Nephron progenitor cell (in vitro differentiated cells): ENCODE measurements around the gene TPBGL.
A peak's percentile ranks its signal among the peaks of the same experiment; 100 is the strongest.
"Not testable (repeated sequence)": the region's sequence is repeated elsewhere in the genome, so short reads cannot be mapped to it uniquely, and the experiment has no call there.

Source experiments
- DNase-seq: peaks from one replicate; pipeline ENCODE4 v3.0.0; 2021
- H3K27ac Mint-ChIP-seq: 2 replicates; pipeline ENCODE4 v1.8.0; 2021; ENCODE audit warnings: mild to moderate bottlenecking, moderate library complexity, mixed read lengths
- H3K27me3 Mint-ChIP-seq: 2 replicates; pipeline ENCODE4 v1.8.0; 2021; ENCODE audit warnings: mild to moderate bottlenecking, low read depth, mixed read lengths; ENCODE audit not compliant: poor library complexity
- H3K36me3 Mint-ChIP-seq: 2 replicates; pipeline ENCODE4 v1.8.0; 2021; ENCODE audit warnings: low read depth, mixed read lengths
- H3K4me1 Mint-ChIP-seq: 2 replicates; pipeline ENCODE4 v1.8.0; 2021; ENCODE audit warnings: mixed read lengths
- H3K4me3 Mint-ChIP-seq: 2 replicates; pipeline ENCODE4 v1.8.0; 2021; ENCODE audit warnings: mild to moderate bottlenecking, moderate library complexity, mixed read lengths
- H3K9me3 Mint-ChIP-seq: 2 replicates; pipeline ENCODE4 v1.8.0; 2021; ENCODE audit warnings: mild to moderate bottlenecking, moderate library complexity, mixed read lengths
- CTCF ChIP-seq: fragments of 200-600 bp; sonication (generic); IDR thresholded peaks from 2 replicates; pipeline ENCODE4 v1.5.0; 2021; ENCODE audit warnings: antibody characterized with exemption

TPBGL gene

DNA sequence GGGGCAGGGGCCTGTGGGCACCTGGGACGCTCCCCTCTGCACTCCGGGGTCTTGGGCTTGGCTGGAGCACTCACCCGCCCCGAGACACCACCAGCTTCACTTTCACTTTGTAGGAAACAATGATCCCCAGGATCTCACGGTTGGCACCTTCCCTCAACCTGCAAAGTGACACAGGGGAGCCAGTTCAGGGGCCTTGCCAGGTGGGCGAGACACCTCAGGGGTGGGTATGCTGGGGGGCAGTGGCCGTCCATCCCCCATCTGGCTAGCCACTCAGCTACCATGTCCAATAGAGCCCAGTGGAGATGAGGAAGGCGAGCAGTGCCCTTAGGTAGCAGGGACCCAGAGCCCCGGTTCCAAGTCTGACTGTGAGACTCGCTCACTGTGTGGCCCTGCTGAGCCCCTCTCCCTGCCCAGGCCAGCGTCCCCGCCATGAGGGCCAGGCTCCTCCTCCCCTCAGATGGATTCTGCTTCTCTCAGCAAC lies 32.3 kb downstream of the TPBGL start:
- no peak overlapping the region for H3K27ac Mint-ChIP-seq
- no peak for TF ChIP-seq CTCF
- no peaks in the 10 kb centered on the region for H3K9me3 Mint-ChIP-seq
- H3K36me3 Mint-ChIP-seq, result no peaks in the 10 kb centered on the region
- peaks cover 7% of the 10 kb centered on the region for H3K27me3 Mint-ChIP-seq
- no peaks in the 10 kb centered on the region for H3K4me1 Mint-ChIP-seq
- H3K4me3 Mint-ChIP-seq, result no peak overlapping the region
- DNase-seq, result no peak

DNA sequence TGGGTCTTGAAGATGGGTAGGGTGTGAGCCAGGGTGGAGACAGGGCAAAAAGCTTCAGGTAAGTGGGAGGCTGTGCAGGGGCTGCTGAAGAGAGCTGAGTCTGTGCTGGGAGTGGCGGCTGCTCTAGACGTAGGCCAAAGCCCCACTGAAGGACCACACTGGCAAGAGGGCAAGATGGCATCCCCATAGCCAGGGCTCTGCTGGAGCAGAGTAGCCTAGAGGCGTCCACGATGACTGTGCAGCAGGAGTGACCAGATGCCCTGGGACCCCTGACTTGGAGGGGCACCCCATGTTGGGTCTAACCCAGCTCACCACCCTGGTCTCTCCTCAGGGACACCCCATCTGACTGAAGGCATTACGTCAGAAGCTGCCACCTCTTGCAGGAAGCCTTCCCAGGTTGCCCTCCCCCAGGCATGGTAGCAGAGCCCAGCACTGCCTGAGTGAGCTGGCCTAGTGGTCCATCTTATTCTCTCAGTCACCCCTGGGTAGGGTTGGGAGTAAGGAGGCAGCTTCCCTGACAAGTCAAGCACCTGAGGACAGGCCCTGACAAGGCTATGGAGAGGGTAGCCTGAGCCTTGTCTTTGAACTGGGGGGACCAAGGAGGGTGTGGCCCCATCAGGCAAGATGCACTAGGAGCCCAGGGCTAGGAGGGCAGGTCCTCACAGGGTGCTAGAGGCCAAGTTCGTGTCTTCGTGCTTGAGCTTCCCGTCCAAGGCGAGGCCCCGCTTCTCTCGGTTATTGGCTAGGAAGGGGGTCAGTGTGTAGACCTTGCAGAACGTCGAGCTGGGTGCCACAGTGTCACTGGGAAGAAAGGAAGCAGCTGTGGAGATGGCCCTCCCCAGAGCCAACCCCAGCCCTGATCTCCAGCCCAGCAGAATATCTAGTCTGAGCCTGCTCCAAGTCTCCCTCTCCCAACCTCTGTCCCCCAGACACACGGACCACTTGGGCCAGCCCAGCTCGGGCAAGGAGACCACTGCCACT lies 33.1 kb downstream of the TPBGL start:
- no peaks in the 10 kb centered on the region for H3K9me3 Mint-ChIP-seq
- no peak for DNase-seq
- no peaks in the 10 kb centered on the region for H3K4me1 Mint-ChIP-seq
- no peak overlapping the region for H3K4me3 Mint-ChIP-seq
- no peaks in the 10 kb centered on the region for H3K36me3 Mint-ChIP-seq
- peaks cover 4% of the 10 kb centered on the region for H3K27me3 Mint-ChIP-seq
- TF ChIP-seq CTCF, result no peak
- no peak overlapping the region for H3K27ac Mint-ChIP-seq

GRCh38 chr11:75274716-75275115 lies 34.1 kb downstream of the TPBGL start:
- not testable (repeated sequence) for H3K4me1 Mint-ChIP-seq, DNase-seq, H3K36me3 Mint-ChIP-seq, H3K4me3 Mint-ChIP-seq, H3K27ac Mint-ChIP-seq, H3K9me3 Mint-ChIP-seq, H3K27me3 Mint-ChIP-seq

DNA sequence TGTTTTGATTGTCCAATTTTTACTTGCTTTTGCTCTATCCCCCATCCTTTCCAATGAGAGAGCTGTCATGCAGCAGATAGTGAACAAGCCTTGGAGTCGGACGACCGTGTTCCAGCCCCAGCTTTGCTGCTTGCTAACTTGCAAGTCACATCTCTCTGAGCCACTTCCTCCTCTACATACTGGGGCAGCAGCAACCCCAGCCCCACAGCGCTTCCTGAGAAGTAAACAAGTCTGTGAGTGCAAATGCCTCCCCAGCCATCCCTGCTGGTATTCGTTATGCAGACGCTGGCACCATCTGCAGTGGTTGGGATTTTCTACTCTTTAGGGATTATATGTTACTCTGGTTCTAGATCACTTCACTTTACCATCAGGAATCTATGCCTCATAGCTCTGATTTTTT lies 35.0 kb downstream of the TPBGL start:
- no peaks in the 10 kb centered on the region for H3K9me3 Mint-ChIP-seq
- no peaks in the 10 kb centered on the region for H3K36me3 Mint-ChIP-seq
- H3K4me1 Mint-ChIP-seq, result no peaks in the 10 kb centered on the region
- no peak for DNase-seq
- TF ChIP-seq CTCF, result no peak
- H3K4me3 Mint-ChIP-seq, result no peak overlapping the region
- H3K27ac Mint-ChIP-seq, result peak overlapping the region; percentile 51
- peaks cover 8% of the 10 kb centered on the region for H3K27me3 Mint-ChIP-seq

DNA sequence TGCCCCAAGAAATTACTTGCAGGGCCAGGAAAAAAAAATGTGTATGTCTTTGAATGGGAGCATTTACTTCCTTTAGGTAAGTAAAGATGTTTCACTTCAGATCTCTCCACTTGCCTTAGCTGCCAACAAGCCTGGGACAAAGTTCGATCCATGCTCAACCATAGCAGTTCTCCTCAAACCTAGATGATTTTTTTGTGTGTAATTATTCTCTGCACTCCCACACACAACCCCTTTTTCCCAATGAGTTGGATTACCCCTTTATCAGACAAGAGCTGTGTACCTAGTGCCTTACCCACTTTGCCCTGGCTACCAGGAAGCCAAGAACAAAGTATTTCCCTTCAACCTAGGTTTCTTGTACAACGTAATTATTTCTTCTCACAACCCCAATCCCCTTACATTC lies 35.6 kb downstream of the TPBGL start:
- no peaks in the 10 kb centered on the region for H3K9me3 Mint-ChIP-seq
- TF ChIP-seq CTCF, result no peak
- peak overlapping the region; percentile 40 for H3K27ac Mint-ChIP-seq
- no peaks in the 10 kb centered on the region for H3K36me3 Mint-ChIP-seq
- DNase-seq, result no peak
- H3K27me3 Mint-ChIP-seq, result peaks cover 4% of the 10 kb centered on the region
- no peaks in the 10 kb centered on the region for H3K4me1 Mint-ChIP-seq
- no peak overlapping the region for H3K4me3 Mint-ChIP-seq

DNA sequence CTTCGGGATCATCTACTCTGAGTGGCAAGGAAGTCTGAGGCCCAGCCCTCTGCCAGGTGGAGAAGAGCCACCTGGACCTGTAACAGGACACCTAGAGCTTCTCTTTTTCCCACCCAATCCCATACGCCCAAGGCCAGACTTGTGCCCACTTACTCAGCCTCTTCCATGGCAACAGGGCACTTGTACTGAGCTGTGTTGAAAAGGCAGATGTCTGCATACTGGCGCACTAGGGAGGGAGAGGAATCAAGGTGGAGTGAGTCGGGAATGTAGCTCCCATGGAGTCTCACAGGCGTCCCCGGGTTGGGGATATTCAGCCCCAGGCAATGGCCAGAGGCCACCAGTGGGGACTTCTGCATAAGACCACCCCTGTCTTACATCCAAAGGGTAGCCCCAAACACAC lies 36.1 kb downstream of the TPBGL start:
- Mint-ChIP-seq H3K27me3 (peaks cover 4% of the 10 kb centered on the region), H3K36me3 (no peaks in the 10 kb centered on the region), H3K4me1 (no peaks in the 10 kb centered on the region), H3K9me3 (no peaks in the 10 kb centered on the region), H3K4me3 (no peak overlapping the region), H3K27ac (peak overlapping the region; percentile 40)
- TF ChIP-seq CTCF, result no peak
- DNase-seq, result no peak
